ENCODE results near the gene SH3GL1. TPM values are rescaled to one million over a fixed set of nuclear protein-coding genes. Genes with fewer than 3 reads are reported as not detected.

Gene SH3GL1
- total and polyA plus RNA-seq, 10 of the 15 experiments (the other 5 are each of a cell fraction or from before 2014, with no cell fraction given), result 0.93 to 47.4 (median 28.4) TPM

GRCh38 chr19:4423416-4424126, 23.2 kb upstream of the SH3GL1 start (continued):
- no peak for TF ChIP-seq ZNF592 (IDR thresholded peaks at IDR 0.05)
- TF ChIP-seq MXI1 (IDR thresholded peaks at IDR 0.05; ENCODE audit: low read depth, low read length), result no peak
- TF ChIP-seq SMAD5 (IDR thresholded peaks at IDR 0.05; ENCODE audit: low read depth), result no peak
- no peak for TF ChIP-seq RAD51 (IDR thresholded peaks at IDR 0.05)
- no peak for TF ChIP-seq TCF7 (IDR thresholded peaks at IDR 0.05; ENCODE audit: borderline replicate concordance)

GRCh38 chr19:4416268-4416667, 15.9 kb upstream of the SH3GL1 start:
- H3K9me3 ChIP-seq (replicated peaks; ENCODE audit: control insufficient read depth, insufficient read depth, low read length), result no peaks in the 10 kb centered on the region
- CTCF ChIA-PET, result interaction anchor here (0.6 to 2.4 kb wide), 5 partner anchors 8 to 142 kb away, joined by 3 to 6 read pairs (median 3); partner anchors contain the start of gene CHAF1A
- peaks cover 10 to 14% of the 10 kb centered on the region in 2 experiments; a peak in 3 of 4 replicates for H3K36me3 ChIP-seq (ENCODE audit: control insufficient read depth in 2 of 2, insufficient read depth in 2 of 2, low read length in 1 of 2)
- no peaks in the 10 kb centered on the region for H3K27me3 ChIP-seq (replicated peaks in 1 of 2; ENCODE audit: control insufficient read depth in 2 of 2, insufficient read depth in 2 of 2, low read length in 1 of 2)
- no peak overlapping the region for H3K4me2 ChIP-seq (ENCODE audit: control insufficient read depth, insufficient read depth)
- no peak for FAIRE-seq
- H3K4me3 ChIP-seq, result no peak overlapping the region
- in situ Hi-C loops (cut with MboI), result no loop called here
- no peak for DNase-seq (ENCODE audit: low read depth, low spot score)
- no peak overlapping the region for H3K27ac ChIP-seq (ENCODE audit: control insufficient read depth, insufficient read depth)
- POLR2A ChIA-PET, result no interaction called here
- WGBS (ENCODE audit: insufficient coverage, insufficient replicate concordance, low lambda C conversion rate, missing lambda C conversion rate), result 94% methylated on average over 9 of the region's 9 CpGs
- SMC1A ChIA-PET (ENCODE audit: uncharacterized antibody, unreplicated experiment), result no interaction called here
- BruUV-seq (replicated peaks), result no TSS peak
- RAD21 ChIA-PET (ENCODE audit: unreplicated experiment), result interaction anchor here (1.1 kb wide), 1 partner anchor 64 kb away, joined by 6 read pairs; no protein-coding TSS in a partner anchor
- ATAC-seq, result no peak
- peaks cover 5% of the 10 kb centered on the region for H3K79me2 ChIP-seq (ENCODE audit: control insufficient read depth, insufficient read depth, low read length)
- H3K9ac ChIP-seq (ENCODE audit: control insufficient read depth, insufficient read depth, low read length), result no peak overlapping the region
- H4K20me1 ChIP-seq (ENCODE audit: control insufficient read depth, insufficient read depth), result no peaks in the 10 kb centered on the region
- intact Hi-C loops (cut with micrococcal nuclease; ENCODE audit: unreplicated experiment), result no loop called here
- no peak overlapping the region for H2AFZ ChIP-seq (ENCODE audit: control insufficient read depth, low read depth, low read length)
- no peaks in the 10 kb centered on the region for H3K4me1 ChIP-seq (ENCODE audit: control insufficient read depth, insufficient read depth, low read length)
- TF ChIP-seq SKIL (IDR thresholded peaks at IDR 0.05; ENCODE audit: low read depth, poor library complexity, severe bottlenecking), result no peak
- TF ChIP-seq POLR2AphosphoS2 (IDR thresholded peaks at IDR 0.05; ENCODE audit: low read depth, low read length), result no peak
- TF ChIP-seq BCL3 (IDR thresholded peaks at IDR 0.05; ENCODE audit: borderline replicate concordance, insufficient read depth, low read depth, low read length, poor library complexity, severe bottlenecking), result no peak
- no peak for TF ChIP-seq RAD51 (IDR thresholded peaks at IDR 0.05)
- no peak for TF ChIP-seq ATF2 (IDR thresholded peaks at IDR 0.05; ENCODE audit: low read length)
- TF ChIP-seq SREBF1 (IDR thresholded peaks at IDR 0.05; ENCODE audit: low read length), result no peak
- no peak for TF ChIP-seq USF1 (IDR thresholded peaks at IDR 0.05; ENCODE audit: borderline replicate concordance, extremely low read length, insufficient read depth, low read depth, low read length)
